Kidney (tissue), 14 donors: Measurements from ENCODE around the gene MYH11. TPM values are rescaled to one million over a fixed set of nuclear protein-coding genes. Genes with fewer than 3 reads are reported as not detected.

Source experiments
- DNase-seq, 5 donors: peaks; one replicate each; pipeline ENCODE4 v3.0.0-alpha.2; 2013 to 2020
- FAIRE-seq: peaks from 2 replicates; lab custom pipeline; 2012; peaks lifted over from hg19 to GRCh38; lab: Jason Lieb, UNC
- H3K27ac ChIP-seq, 2 donors: one replicate each; pipeline ENCODE4 v1.7.0; 2013; ENCODE audit warnings: low read depth in 2 of 2, low read length in 2 of 2, inconsistent platforms in 1 of 2
- H3K27me3 ChIP-seq: one replicate; pipeline ENCODE4 v1.7.1; 2013; ENCODE audit warnings: low read length, inconsistent platforms; ENCODE audit not compliant: control insufficient read depth, insufficient read depth
- H3K36me3 ChIP-seq, 3 donors: one replicate each; pipeline versions ENCODE4 v1.7.0 to v1.7.1; 2013; ENCODE audit warnings: low read length in 3 of 3, control low read depth in 1 of 3, inconsistent platforms in 1 of 3; ENCODE audit not compliant: insufficient read depth in 3 of 3, control insufficient read depth in 2 of 3
- H3K4me1 ChIP-seq, 3 donors: one replicate each; pipeline versions ENCODE4 v1.7.0 to v1.7.1; 2013; ENCODE audit warnings: low read length in 3 of 3, inconsistent platforms in 1 of 3, low read depth in 1 of 3; ENCODE audit not compliant: control insufficient read depth in 2 of 3, insufficient read depth in 2 of 3
- H3K4me3 ChIP-seq, 3 donors: one replicate each; pipeline versions ENCODE4 v1.7.0 to v1.8.1; 2013; ENCODE audit warnings: low read length in 3 of 3, control low read depth in 1 of 3, inconsistent platforms in 1 of 3
- H3K9ac ChIP-seq, 3 donors: one replicate each; pipeline versions ENCODE4 v1.7.0 to v1.7.1; 2013; ENCODE audit warnings: low read length in 3 of 3, control low read depth in 1 of 3, inconsistent platforms in 1 of 3
- H3K9me3 ChIP-seq, 3 donors: one replicate each; pipeline versions ENCODE4 v1.7.0 to v1.7.1; 2013; ENCODE audit warnings: low read length in 3 of 3, control low read depth in 1 of 3, inconsistent platforms in 1 of 3; ENCODE audit not compliant: control insufficient read depth in 2 of 3, insufficient read depth in 1 of 3
- intact Hi-C: fragments of 100-400 bp; cut with DNase I; formaldehyde crosslinking; loops from one replicate; pipeline ENCODE4 v1.11.1; 2022
- polyA plus RNA-seq: library from polyadenylated mRNA; stranded (reverse); fragments of 350-450 nt; fragmentation: Illumina TruSeq; extraction: RNeasy Lipid Tissue Mini Kit (QIAGEN cat#74804); gene quantifications from one replicate; pipeline ENCODE4 v1.2.3, GENCODE V29; 2014; ENCODE audit warnings: low read depth, low replicate concordance; ENCODE audit not compliant: insufficient read depth
- total RNA-seq: library from RNA; stranded (reverse); fragmentation: NEBNext Ultra II Directional; extraction: Animal tissue kit (Norgen Biotek cat#: 25700); gene quantifications from one replicate; pipeline ENCODE4 v1.2.1, GENCODE V29; 2021
- TF ChIP-seq, protein P1 (sequence below): IDR thresholded peaks from 3 replicates; pipeline ENCODE4 v1.5.1; 2012; ENCODE audit warnings: mild to moderate bottlenecking, moderate library complexity, borderline replicate concordance; ENCODE audit not compliant: insufficient read depth; ENCODE audit errors: extremely low read depth
- donor health status: control.
- donor health status: control.
- donor health status: control.
- donor health status: control.
- donor health status: control.
- donor health status: DM: yes; HTN: yes; CAD: no.
- donor health status: Normal renal cell carcinoma (clear cell type).

Gene MYH11
- total and polyA plus RNA-seq, 2 donors from 2014 or later, result 40.2 to 175 TPM

DNA sequence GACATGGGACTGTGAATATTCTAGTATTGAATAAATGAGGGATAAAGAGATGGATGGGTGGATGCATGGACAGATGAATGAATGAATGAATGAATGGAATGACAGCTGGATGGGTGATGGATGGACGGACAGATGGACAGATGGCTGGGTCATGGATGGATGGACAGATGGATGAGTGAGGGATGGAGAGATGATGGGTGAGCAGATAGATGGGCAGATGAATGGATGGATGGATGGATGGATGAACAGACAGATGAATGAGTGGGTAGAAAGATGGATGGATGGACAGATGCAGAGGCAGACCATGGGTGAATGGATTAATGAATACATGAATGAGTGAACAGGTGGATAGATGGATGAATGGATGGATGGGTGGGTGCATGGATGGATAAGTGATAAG lies 96.7 kb downstream of the MYH11 start:
- H3K9ac ChIP-seq, result no peak overlapping the region
- TF ChIP-seq, protein P1, sequence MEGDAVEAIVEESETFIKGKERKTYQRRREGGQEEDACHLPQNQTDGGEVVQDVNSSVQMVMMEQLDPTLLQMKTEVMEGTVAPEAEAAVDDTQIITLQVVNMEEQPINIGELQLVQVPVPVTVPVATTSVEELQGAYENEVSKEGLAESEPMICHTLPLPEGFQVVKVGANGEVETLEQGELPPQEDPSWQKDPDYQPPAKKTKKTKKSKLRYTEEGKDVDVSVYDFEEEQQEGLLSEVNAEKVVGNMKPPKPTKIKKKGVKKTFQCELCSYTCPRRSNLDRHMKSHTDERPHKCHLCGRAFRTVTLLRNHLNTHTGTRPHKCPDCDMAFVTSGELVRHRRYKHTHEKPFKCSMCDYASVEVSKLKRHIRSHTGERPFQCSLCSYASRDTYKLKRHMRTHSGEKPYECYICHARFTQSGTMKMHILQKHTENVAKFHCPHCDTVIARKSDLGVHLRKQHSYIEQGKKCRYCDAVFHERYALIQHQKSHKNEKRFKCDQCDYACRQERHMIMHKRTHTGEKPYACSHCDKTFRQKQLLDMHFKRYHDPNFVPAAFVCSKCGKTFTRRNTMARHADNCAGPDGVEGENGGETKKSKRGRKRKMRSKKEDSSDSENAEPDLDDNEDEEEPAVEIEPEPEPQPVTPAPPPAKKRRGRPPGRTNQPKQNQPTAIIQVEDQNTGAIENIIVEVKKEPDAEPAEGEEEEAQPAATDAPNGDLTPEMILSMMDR, result no peak
- no peaks in the 10 kb centered on the region for H3K4me1 ChIP-seq
- H3K27ac ChIP-seq, result no peak overlapping the region
- no peak for DNase-seq
- no peaks in the 10 kb centered on the region for H3K27me3 ChIP-seq
- no peak overlapping the region for H3K4me3 ChIP-seq
- no peak for FAIRE-seq
- H3K36me3 ChIP-seq, result no peaks in the 10 kb centered on the region
- intact Hi-C loops, result loop anchor here (10.0 kb wide), 1 partner anchor 365 kb away; no protein-coding TSS in a partner anchor
- H3K9me3 ChIP-seq, result no peaks in the 10 kb centered on the region

DNA sequence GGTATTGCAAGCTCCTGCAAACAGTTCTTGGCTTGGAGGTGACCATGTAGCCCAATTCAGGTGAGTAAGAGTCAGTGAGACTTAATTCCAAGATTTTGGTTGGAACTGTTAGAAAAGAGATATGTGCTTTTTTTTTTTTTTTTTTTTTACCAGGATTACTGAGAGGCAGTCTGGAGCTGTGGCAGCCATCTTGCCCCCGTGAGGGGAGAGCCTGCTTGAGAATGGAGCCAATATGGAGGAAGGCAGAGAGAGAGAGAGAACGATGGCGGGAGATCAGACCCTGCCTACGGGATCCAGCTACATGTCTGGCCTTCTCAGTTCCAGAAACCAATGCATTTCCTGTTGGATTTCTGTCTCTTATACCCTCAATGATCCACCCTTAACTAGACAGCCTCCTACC lies 97.8 kb downstream of the MYH11 start:
- H3K9ac ChIP-seq, result no peak overlapping the region
- DNase-seq (peak in 1 of 5 donors; percentile 6), FAIRE-seq (no peak)
- no peak overlapping the region for H3K4me3 ChIP-seq
- intact Hi-C loops, result no loop called here
- no peaks in the 10 kb centered on the region for H3K9me3 ChIP-seq
- no peak overlapping the region for H3K27ac ChIP-seq
- H3K27me3 ChIP-seq, result no peaks in the 10 kb centered on the region
- H3K4me1 ChIP-seq, result no peaks in the 10 kb centered on the region
- no peaks in the 10 kb centered on the region for H3K36me3 ChIP-seq
- TF ChIP-seq, protein P1, result no peak

DNA sequence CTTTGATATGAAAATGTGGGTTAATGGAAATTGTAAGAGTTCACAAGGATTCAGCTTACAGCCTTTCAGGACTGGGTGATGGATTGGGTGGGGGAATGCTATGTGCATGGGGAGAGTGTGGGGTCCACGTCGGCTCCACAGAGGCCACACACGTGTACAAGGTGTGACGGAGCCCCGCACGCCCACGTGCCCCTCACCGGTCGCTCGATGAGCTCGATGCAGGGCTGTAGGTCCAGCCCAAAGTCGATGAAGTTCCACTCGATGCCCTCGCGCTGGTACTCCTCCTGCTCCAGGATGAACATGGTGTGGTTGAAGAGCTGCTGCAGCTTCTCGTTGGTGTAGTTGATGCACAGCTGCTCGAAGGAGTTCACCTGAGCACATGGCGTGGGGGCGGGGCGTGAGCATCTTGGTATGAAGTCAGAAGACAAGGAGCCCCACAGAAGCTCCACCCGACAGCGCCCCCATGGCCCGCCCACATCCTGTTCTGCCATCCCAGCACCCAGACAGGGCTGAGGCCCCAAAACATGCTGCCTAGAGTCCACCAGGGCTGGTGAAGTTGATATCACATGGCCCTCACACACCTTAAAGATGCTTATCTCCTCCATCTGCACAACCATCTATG lies 99.1 kb downstream of the MYH11 start:
- H3K27ac ChIP-seq, result no peak overlapping the region
- H3K36me3 ChIP-seq, result no peaks in the 10 kb centered on the region
- H3K27me3 ChIP-seq, result no peaks in the 10 kb centered on the region
- no peak overlapping the region for H3K9ac ChIP-seq
- H3K4me1 ChIP-seq, result no peaks in the 10 kb centered on the region
- intact Hi-C loops, result no loop called here
- no peak for FAIRE-seq
- H3K9me3 ChIP-seq, result no peaks in the 10 kb centered on the region
- TF ChIP-seq, protein P1, result no peak
- H3K4me3 ChIP-seq, result no peak overlapping the region
- peak in 1 of 5 donors; percentile 61 for DNase-seq

DNA sequence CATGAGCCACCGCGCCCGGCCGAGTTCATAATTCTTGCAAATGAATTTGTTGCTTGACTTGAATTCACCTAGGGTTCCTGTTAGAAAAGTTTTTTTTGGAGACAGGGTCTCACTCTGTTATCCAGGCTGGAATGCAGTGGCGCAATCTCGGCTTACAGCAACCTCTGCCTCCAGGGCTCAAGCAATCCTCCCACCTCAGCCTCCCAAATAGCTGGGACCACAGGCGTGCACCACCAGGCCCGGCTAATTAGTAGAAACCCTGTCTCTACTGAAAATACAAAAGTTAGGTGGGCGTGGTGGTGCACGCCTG lies 99.8 kb downstream of the MYH11 start:
- intact Hi-C loops, result no loop called here
- FAIRE-seq, result no peak
- H3K36me3 ChIP-seq, result no peaks in the 10 kb centered on the region

More for the DNA sequence above, 99.8 kb downstream of the MYH11 start:
- Histone ChIP-seq H3K4me3 (no peak overlapping the region), H3K27me3 (no peaks in the 10 kb centered on the region), H3K9ac (no peak overlapping the region), H3K27ac (no peak overlapping the region), H3K4me1 (no peaks in the 10 kb centered on the region), H3K9me3 (no peaks in the 10 kb centered on the region)
- TF ChIP-seq, protein P1, result no peak
- peak in 1 of 5 donors; percentile 12 for DNase-seq
